ENCODE data around the gene TOP3A. TPM values are rescaled to one million over a fixed set of nuclear protein-coding genes. Genes with fewer than 3 reads are reported as not detected.

Gene TOP3A
- total RNA-seq, 2 experiments from 2014 or later, result 57.6 to 62.8 TPM

DNA sequence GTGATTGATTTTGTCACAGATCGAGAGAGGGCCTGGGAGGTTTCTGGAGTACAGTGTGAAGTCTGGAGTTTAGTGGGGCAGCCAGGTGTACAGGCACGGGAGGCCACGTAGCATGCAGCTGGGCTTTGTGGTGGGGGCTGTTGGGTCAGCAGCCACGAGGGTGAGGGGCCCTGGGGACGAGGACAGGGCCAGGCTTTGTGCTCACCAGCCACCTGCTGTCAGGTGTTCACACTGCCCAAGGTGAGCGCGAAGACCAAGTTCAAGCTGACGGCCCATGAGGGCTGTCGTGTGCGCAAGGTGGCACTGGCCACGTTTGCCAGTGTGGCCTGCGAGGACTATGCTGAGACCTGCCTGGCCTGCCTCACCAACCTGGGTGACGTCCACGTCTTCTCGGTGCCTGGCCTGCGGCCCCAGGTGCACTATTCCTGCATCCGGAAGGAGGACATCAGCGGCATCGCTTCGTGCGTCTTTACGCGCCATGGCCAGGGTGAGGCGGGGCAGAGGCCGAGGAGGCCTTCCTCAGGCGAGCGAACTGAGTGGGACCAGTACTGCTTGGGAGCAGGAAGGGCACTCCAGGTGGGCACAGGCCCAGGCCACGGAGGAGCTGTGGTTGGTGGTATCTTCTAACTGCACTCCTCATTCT is 73.4 kb downstream of the TOP3A start:
- H3K36me3 Mint-ChIP-seq (ENCODE audit: low read depth), result peaks cover 9% of the 10 kb centered on the region
- CTCF ChIA-PET, result no interaction called here
- no peaks in the 10 kb centered on the region for H3K4me1 Mint-ChIP-seq
- no peak overlapping the region for H3K4me3 Mint-ChIP-seq
- H3K9me3 Mint-ChIP-seq, result no peaks in the 10 kb centered on the region
- H3K27ac Mint-ChIP-seq, result no peak overlapping the region
- DNase-seq, result no peak
- H3K27me3 Mint-ChIP-seq, result no peaks in the 10 kb centered on the region
- POLR2A ChIA-PET, result no interaction called here

GRCh38 chr17:18240449-18240848 is 74.3 kb downstream of the TOP3A start:
- CTCF ChIA-PET, result interaction anchor here (0.8 to 1.8 kb wide), 2 partner anchors 16 to 17 kb away, joined by 3 to 6 read pairs; no protein-coding TSS in a partner anchor
- H3K27ac Mint-ChIP-seq, result no peak overlapping the region
- POLR2A ChIA-PET, result no interaction called here

GRCh38 chr17:18238299-18238698 is 76.5 kb downstream of the TOP3A start:
- Mint-ChIP-seq H3K9me3 (no peaks in the 10 kb centered on the region), H3K4me3 (no peak overlapping the region), H3K36me3 (ENCODE audit: low read depth) (peaks cover 4% of the 10 kb centered on the region), H3K27me3 (no peaks in the 10 kb centered on the region), H3K4me1 (no peaks in the 10 kb centered on the region), H3K27ac (no peak overlapping the region)
- ChIA-PET CTCF (interaction anchor here (1.5 kb wide), 1 partner anchor 11 kb away, joined by 3 read pairs; no protein-coding TSS in a partner anchor), POLR2A (no interaction called here)
- DNase-seq, result no peak

More at GRCh38 chr17:18240449-18240848, 74.3 kb downstream of the TOP3A start:
- H3K27me3 Mint-ChIP-seq, result no peaks in the 10 kb centered on the region
- no peaks in the 10 kb centered on the region for H3K4me1 Mint-ChIP-seq
- DNase-seq, result no peak
- H3K4me3 Mint-ChIP-seq, result no peak overlapping the region
- H3K9me3 Mint-ChIP-seq, result no peaks in the 10 kb centered on the region
- H3K36me3 Mint-ChIP-seq (ENCODE audit: low read depth), result peaks cover 7% of the 10 kb centered on the region

GRCh38 chr17:18237461-18237860 is 77.3 kb downstream of the TOP3A start:
- Mint-ChIP-seq H3K4me3 (no peak overlapping the region), H3K36me3 (ENCODE audit: low read depth) (peaks cover 4% of the 10 kb centered on the region), H3K27ac (no peak overlapping the region), H3K27me3 (no peaks in the 10 kb centered on the region), H3K9me3 (no peaks in the 10 kb centered on the region), H3K4me1 (no peaks in the 10 kb centered on the region)
- CTCF ChIA-PET, result interaction anchor here (0.8 kb wide), 1 partner anchor 13 kb away, joined by 3 read pairs; no protein-coding TSS in a partner anchor
- no peak for DNase-seq
- POLR2A ChIA-PET, result no interaction called here

DNA sequence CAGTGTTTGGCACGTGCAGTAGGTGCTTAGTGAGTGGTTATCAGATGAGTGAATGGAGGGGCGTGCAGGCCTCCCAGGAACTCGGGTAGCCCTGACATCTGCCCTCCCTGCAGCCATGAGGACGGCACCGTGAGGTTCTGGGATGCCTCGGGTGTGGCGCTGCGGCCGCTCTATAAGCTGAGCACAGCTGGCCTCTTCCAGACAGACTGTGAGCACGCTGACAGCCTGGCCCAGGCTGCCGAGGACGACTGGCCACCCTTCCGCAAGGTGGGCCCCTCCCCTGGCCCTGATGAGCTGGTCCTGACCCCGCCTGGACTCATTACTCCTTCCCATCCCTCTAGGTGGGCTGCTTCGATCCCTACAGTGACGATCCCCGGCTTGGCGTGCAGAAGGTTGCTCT is 78.3 kb downstream of the TOP3A start:
- Mint-ChIP-seq H3K27ac (no peak overlapping the region), H3K27me3 (no peaks in the 10 kb centered on the region), H3K4me1 (no peaks in the 10 kb centered on the region), H3K9me3 (no peaks in the 10 kb centered on the region), H3K4me3 (no peak overlapping the region), H3K36me3 (ENCODE audit: low read depth) (peaks cover 4% of the 10 kb centered on the region)
- no peak for DNase-seq
- CTCF ChIA-PET, result interaction anchor here (0.5 to 0.9 kb wide), 3 partner anchors 12 to 40 kb away, joined by 3 read pairs; no protein-coding TSS in a partner anchor
- POLR2A ChIA-PET, result no interaction called here

GRCh38 chr17:18235743-18236256 is 79.0 kb downstream of the TOP3A start:
- Mint-ChIP-seq H3K4me3 (no peak overlapping the region), H3K27ac (no peak overlapping the region), H3K36me3 (ENCODE audit: low read depth) (peaks cover 4% of the 10 kb centered on the region), H3K9me3 (no peaks in the 10 kb centered on the region), H3K27me3 (no peaks in the 10 kb centered on the region), H3K4me1 (no peaks in the 10 kb centered on the region)
- ChIA-PET CTCF (interaction anchor here (0.6 to 0.9 kb wide), 2 partner anchors 24 to 29 kb away, joined by 3 read pairs; no protein-coding TSS in a partner anchor), POLR2A (no interaction called here)
- no peak for DNase-seq

DNA sequence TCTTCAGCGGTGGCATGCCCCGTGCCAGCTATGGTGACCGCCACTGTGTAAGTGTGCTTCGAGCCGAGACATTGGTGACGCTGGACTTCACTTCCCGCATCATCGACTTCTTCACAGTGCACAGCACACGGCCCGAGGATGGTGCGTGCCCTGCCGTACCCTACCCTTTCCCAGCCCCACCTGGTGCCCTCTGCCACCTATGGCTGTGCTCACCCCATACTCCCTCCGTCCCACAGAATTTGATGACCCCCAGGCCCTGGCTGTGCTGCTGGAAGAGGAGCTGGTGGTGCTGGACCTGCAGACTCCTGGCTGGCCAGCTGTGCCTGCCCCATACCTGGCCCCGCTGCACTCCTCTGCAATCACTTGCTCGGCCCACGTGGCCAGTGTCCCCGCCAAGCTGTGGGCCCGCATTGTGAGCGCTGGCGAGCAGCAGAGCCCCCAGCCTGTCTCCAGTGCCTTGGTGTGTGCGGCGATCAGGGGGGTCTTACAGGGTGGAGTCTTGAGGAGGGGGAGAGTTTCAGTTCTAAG is 79.9 kb downstream of the TOP3A start:
- Mint-ChIP-seq H3K27ac (no peak overlapping the region), H3K4me3 (no peak overlapping the region), H3K9me3 (no peaks in the 10 kb centered on the region), H3K4me1 (no peaks in the 10 kb centered on the region), H3K36me3 (ENCODE audit: low read depth) (peaks cover 4% of the 10 kb centered on the region), H3K27me3 (no peaks in the 10 kb centered on the region)
- POLR2A ChIA-PET, result no interaction called here
- CTCF ChIA-PET, result interaction anchor here (0.6 to 1.0 kb wide), 2 partner anchors 23 to 26 kb away, joined by 3 read pairs; partner anchors contain the start of gene MIEF2
- no peak for DNase-seq

DNA sequence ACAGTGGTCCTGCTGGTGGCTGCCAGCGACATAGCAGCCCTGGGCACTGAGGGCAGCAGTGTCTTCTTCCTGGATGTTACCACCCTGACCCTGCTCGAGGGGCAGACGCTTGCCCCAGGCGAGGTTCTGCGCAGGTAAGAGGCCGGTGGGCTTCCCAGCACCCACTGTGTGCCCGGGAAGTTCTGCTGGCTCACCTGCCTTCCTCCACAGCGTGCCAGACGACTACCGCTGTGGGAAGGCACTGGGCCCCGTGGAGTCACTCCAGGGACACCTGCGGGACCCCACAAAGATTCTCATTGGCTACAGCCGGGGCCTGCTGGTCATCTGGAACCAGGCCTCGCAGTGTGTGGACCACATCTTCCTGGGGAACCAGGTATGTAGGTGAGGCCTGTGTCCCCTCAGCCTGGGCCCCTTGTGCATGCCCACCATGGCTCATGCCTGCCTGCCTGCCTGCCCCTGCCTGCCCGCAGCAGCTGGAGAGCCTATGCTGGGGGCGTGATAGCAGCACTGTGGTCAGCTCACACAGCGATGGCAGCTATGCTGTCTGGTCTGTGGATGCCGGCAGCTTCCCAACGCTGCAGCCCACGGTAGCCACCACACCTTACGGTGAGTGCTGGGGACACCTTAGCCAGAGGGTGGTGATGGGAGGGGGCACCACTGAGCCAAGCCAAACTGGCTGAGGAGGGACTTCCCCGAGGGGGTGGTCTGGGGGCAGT is 80.8 kb downstream of the TOP3A start:
- Mint-ChIP-seq H3K4me3 (no peak overlapping the region), H3K27ac (no peak overlapping the region), H3K36me3 (ENCODE audit: low read depth) (peaks cover 2% of the 10 kb centered on the region), H3K9me3 (no peaks in the 10 kb centered on the region), H3K27me3 (no peaks in the 10 kb centered on the region), H3K4me1 (no peaks in the 10 kb centered on the region)
- DNase-seq, result no peak
- ChIA-PET POLR2A (no interaction called here), CTCF (interaction anchor here (1.0 kb wide), 1 partner anchor 27 kb away, joined by 3 read pairs; the partner anchor contains the start of gene MIEF2)

DNA sequence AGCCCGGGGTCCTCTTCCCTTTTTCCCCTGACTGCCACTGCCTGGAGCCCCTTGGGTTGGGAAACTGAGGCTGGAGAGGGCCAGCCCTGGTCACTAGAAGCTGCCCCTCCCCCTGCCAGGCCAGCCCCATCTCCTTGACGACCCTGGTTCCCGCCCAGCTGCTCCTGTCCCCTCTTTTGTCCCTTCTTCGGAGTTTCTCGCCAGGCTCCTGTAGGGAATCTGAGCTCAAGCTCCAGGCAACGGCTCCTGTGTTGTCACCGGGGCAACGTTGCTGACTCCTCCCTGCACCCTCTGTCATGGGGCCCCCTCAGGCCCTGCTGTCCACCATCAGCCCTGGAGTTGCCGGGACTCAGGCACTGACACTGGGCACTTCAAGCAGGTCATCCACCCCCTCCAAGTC is 83.6 kb downstream of the TOP3A start:
- ChIA-PET POLR2A (no interaction called here), CTCF (no interaction called here)
- no peaks in the 10 kb centered on the region for H3K36me3 Mint-ChIP-seq (ENCODE audit: low read depth)
- no peak for DNase-seq
- no peak overlapping the region for H3K27ac Mint-ChIP-seq
- H3K27me3 Mint-ChIP-seq, result no peaks in the 10 kb centered on the region
- no peak overlapping the region for H3K4me3 Mint-ChIP-seq
- peaks cover 21% of the 10 kb centered on the region for H3K4me1 Mint-ChIP-seq
- H3K9me3 Mint-ChIP-seq, result no peaks in the 10 kb centered on the region

DNA sequence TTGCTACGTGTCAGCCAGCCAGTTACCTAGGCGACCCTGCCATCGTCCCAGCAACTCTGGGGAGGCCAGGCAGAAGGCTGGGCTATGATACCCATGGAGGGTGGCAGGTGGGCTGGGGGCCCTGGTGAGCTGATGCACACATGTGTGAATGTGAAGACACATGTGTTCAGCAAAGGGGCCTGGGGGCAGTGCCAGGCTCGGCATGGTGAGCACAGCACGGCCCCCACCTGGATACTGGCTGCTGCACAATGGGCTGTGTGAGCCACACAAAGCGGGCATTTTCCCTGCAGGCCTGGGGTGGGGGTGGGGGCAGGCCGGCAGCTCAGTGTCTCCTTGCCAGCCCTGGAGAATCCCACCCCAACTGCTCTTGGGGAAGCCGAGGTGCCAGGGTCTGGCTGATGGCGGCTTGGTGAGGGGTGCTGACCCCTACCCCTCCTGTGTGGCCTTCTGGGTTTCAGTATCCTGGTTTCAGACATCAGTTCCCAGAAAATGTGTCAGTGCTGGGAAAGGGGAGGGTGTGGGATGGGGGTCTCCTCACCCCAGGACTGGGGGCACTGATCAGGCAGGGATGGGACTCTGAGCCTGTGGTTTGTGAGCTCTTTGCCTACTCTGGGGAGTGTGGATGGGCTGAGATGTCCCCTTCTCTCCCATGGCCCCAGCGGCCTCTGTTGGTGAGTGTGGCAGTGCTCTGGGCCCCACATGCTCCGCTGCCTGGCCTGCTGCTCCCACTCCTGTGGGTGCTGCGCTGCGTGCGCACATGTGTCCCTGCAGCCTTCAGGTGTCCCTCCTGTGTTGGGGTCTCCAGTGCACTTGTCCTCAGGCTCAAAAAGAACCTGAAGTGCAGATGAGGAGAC is 84.3 kb downstream of the TOP3A start:
- H3K27ac Mint-ChIP-seq, result no peak overlapping the region
- H3K4me1 Mint-ChIP-seq, result peaks cover 24% of the 10 kb centered on the region
- no peaks in the 10 kb centered on the region for H3K9me3 Mint-ChIP-seq
- no peak for DNase-seq
- ChIA-PET CTCF (interaction anchor here (0.6 kb wide), 1 partner anchor 13 kb away, joined by 3 read pairs; no protein-coding TSS in a partner anchor), POLR2A (no interaction called here)
- H3K36me3 Mint-ChIP-seq (ENCODE audit: low read depth), result no peaks in the 10 kb centered on the region
- no peak overlapping the region for H3K4me3 Mint-ChIP-seq
- H3K27me3 Mint-ChIP-seq, result no peaks in the 10 kb centered on the region

GRCh38 chr17:18229771-18230170 is 85.0 kb downstream of the TOP3A start:
- H3K4me1 Mint-ChIP-seq, result peaks cover 28% of the 10 kb centered on the region
- H3K4me3 Mint-ChIP-seq, result no peak overlapping the region
- H3K27me3 Mint-ChIP-seq, result no peaks in the 10 kb centered on the region
- H3K9me3 Mint-ChIP-seq, result no peaks in the 10 kb centered on the region
- no peaks in the 10 kb centered on the region for H3K36me3 Mint-ChIP-seq (ENCODE audit: low read depth)
- DNase-seq, result no peak
- no peak overlapping the region for H3K27ac Mint-ChIP-seq
- POLR2A ChIA-PET, result no interaction called here
- CTCF ChIA-PET, result interaction anchor here (1.2 to 1.3 kb wide), 2 partner anchors 10 to 35 kb away, joined by 3 read pairs; no protein-coding TSS in a partner anchor

GRCh38 chr17:18229254-18229653 is 85.5 kb downstream of the TOP3A start:
- ChIA-PET POLR2A (no interaction called here), CTCF (interaction anchor here (1.2 to 1.3 kb wide), 2 partner anchors 9 to 35 kb away, joined by 3 read pairs; no protein-coding TSS in a partner anchor)
- no peaks in the 10 kb centered on the region for H3K9me3 Mint-ChIP-seq
- H3K27me3 Mint-ChIP-seq, result no peaks in the 10 kb centered on the region
- H3K4me3 Mint-ChIP-seq, result no peak overlapping the region
- H3K4me1 Mint-ChIP-seq, result peaks cover 28% of the 10 kb centered on the region
- H3K36me3 Mint-ChIP-seq (ENCODE audit: low read depth), result no peaks in the 10 kb centered on the region
- no peak overlapping the region for H3K27ac Mint-ChIP-seq
- DNase-seq, result no peak

All from activated CD4-positive, alpha-beta T cell treated with anti-CD3 and anti-CD28 coated beads, Interleukin-2, amount 10 ng/mL, durations not matched to agents 7 days and 5 days (primary cell).